CD4-positive, alpha-beta T cell (primary cell): Measurements from ENCODE around the gene ONECUT1. TPM values are rescaled to one million over a fixed set of nuclear protein-coding genes. Genes with fewer than 3 reads are reported as not detected.

ENCODE experiments used
- ATAC-seq: fragments of 200-7000 bp; cut with Tn5 transposase; one replicate; pipeline ENCODE4 v1.10.0; 2022; ENCODE audit warnings: mild to moderate bottlenecking; ENCODE audit not compliant: poor library complexity
- CTCF ChIA-PET: fragments of 350-600 bp; sonication (Branson Sonifier 250); formaldehyde crosslinking; loops from one replicate; lab custom pipeline; 2021; ENCODE audit warnings: antibody characterized with exemption, inconsistent platforms; lab: Charles Lee
- POLR2A ChIA-PET: fragments of 350-600 bp; sonication (Branson Sonifier 250); formaldehyde crosslinking; loops from one replicate; lab custom pipeline; 2021; ENCODE audit warnings: antibody characterized with exemption, inconsistent platforms; lab: Charles Lee
- DNase-seq, 14 experiments: peaks; one replicate each; pipeline ENCODE4 v3.0.0-alpha.2; 2013 to 2020; ENCODE audit warnings: mixed read lengths in 2 of 14
- H3K27ac ChIP-seq, 2 donors: one replicate each; pipeline versions ENCODE4 v1.5.1 to v1.7.0; 2013; ENCODE audit warnings: low read length in 2 of 2, low read depth in 1 of 2, mild to moderate bottlenecking in 1 of 2
- H3K27me3 ChIP-seq, 2 experiments: 1 replicate in 1 of 2; 2 replicates in 1 of 2; pipeline versions ENCODE4 v1.6.1 to v1.7.0; 2013; ENCODE audit warnings: low read length in 2 of 2, control low read depth in 1 of 2, mild to moderate bottlenecking in 1 of 2, moderate library complexity in 1 of 2; ENCODE audit not compliant: insufficient read depth in 2 of 2, control insufficient read depth in 1 of 2
- H3K36me3 ChIP-seq: one replicate; pipeline ENCODE4 v1.6.1; 2013; ENCODE audit warnings: low read length, control low read depth; ENCODE audit not compliant: insufficient read depth
- H3K4me1 ChIP-seq: one replicate; pipeline ENCODE4 v1.6.1; 2013; ENCODE audit warnings: low read length, control low read depth; ENCODE audit not compliant: insufficient read depth
- H3K4me3 ChIP-seq: one replicate; pipeline ENCODE4 v1.5.1; 2013; ENCODE audit warnings: mild to moderate bottlenecking, low read length, moderate library complexity
- H3K9me3 ChIP-seq, 2 experiments: 1 replicate in 1 of 2; 2 replicates in 1 of 2; pipeline versions ENCODE4 v1.6.1 to v1.7.0; 2013; ENCODE audit warnings: low read length in 2 of 2, mild to moderate bottlenecking in 2 of 2, control low read depth in 1 of 2, moderate library complexity in 1 of 2; ENCODE audit not compliant: control insufficient read depth in 1 of 2, insufficient read depth in 1 of 2
- H3K27ac Mint-ChIP-seq: one replicate; pipeline ENCODE4 v1.8.0; 2020; ENCODE audit warnings: mixed read lengths
- H3K27me3 Mint-ChIP-seq: one replicate; pipeline ENCODE4 v1.8.0; 2021; ENCODE audit warnings: mixed read lengths
- H3K36me3 Mint-ChIP-seq: one replicate; pipeline ENCODE4 v1.8.0; 2021; ENCODE audit warnings: low read depth, mixed read lengths
- H3K4me1 Mint-ChIP-seq: one replicate; pipeline ENCODE4 v1.8.0; 2021; ENCODE audit warnings: low read depth, mixed read lengths
- H3K4me3 Mint-ChIP-seq: one replicate; pipeline ENCODE4 v1.8.0; 2020; ENCODE audit warnings: mild to moderate bottlenecking, mixed read lengths
- H3K9me3 Mint-ChIP-seq: one replicate; pipeline ENCODE4 v1.8.0; 2020; ENCODE audit warnings: mixed read lengths
- intact Hi-C, 2 experiments: fragments of 100-400 bp; cut with DNase I in 1 of 2; cut with micrococcal nuclease in 1 of 2; formaldehyde crosslinking; loops; one replicate each; pipeline versions ENCODE4 v1.15.1 to v1.9.0; 2023 to 2025; cut with DNase I, micrococcal nuclease
- total RNA-seq, 174 experiments: library from RNA in 2 of 174; stranded (reverse) in 2 of 174; gene quantifications; one replicate each; pipeline ENCODE4 v1.2.3 and lab custom pipeline; 2021 to 2026
- TF ChIP-seq, protein P1 (sequence below): fragments of 200-600 bp; IDR thresholded peaks from one replicate; pipeline ENCODE4 v1.8.0; 2022; ENCODE audit warnings: antibody characterized with exemption, mild to moderate bottlenecking

Gene ONECUT1
- total RNA-seq, 2 experiments from 2014 or later, result not detected

DNA sequence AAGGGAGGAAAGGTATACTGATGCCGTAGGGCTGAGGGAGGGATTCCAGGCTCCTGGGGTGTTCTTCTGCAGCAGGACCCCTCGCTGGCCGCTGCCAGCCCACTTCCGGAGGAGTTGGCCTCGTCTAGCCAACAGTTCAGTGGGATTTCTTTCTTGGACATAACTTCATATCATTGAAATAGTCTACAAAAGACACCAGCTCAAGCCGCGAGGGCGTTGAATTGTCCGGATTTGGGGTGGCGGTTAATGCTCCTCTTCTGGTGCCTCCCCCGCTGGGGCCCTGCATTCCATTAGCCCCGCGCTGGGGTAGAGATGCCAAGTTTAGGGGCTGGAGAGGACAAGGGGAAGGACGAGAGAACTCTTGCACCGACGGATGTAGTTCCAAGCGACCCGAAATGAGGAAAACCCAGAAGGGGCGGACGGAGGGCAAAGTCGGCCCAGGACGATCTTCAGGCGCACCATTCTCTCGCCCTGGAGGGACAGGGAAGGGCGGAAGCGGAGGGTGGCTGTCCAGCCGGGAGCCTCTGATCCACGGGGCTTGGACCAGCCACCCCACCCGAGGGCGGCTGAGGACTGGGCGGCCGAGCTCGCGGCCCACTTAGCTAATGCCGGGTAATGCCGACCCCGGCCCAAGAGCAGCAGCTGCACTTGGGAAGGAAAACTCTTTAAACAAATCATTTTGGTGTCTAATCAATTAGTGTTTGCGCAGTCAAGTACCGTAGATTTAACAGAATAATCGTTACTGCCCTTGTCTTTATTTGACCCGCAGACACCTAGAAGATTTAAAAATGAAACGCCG lies 4.7 kb upstream of the ONECUT1 start:
- Mint-ChIP-seq H3K27me3 (peaks cover 96% of the 10 kb centered on the region), H3K36me3 (no peaks in the 10 kb centered on the region), H3K4me1 (peaks cover 34% of the 10 kb centered on the region), H3K9me3 (no peaks in the 10 kb centered on the region), H3K4me3 (no peak overlapping the region), H3K27ac (no peak overlapping the region)
- intact Hi-C loops, result no loop called here
- H3K27ac ChIP-seq, result no peak overlapping the region
- ChIA-PET POLR2A (no interaction called here), CTCF (no interaction called here)
- DNase-seq, result no peak
- ATAC-seq, result no peak
- no peak overlapping the region for H3K4me3 ChIP-seq
- TF ChIP-seq, protein P1, sequence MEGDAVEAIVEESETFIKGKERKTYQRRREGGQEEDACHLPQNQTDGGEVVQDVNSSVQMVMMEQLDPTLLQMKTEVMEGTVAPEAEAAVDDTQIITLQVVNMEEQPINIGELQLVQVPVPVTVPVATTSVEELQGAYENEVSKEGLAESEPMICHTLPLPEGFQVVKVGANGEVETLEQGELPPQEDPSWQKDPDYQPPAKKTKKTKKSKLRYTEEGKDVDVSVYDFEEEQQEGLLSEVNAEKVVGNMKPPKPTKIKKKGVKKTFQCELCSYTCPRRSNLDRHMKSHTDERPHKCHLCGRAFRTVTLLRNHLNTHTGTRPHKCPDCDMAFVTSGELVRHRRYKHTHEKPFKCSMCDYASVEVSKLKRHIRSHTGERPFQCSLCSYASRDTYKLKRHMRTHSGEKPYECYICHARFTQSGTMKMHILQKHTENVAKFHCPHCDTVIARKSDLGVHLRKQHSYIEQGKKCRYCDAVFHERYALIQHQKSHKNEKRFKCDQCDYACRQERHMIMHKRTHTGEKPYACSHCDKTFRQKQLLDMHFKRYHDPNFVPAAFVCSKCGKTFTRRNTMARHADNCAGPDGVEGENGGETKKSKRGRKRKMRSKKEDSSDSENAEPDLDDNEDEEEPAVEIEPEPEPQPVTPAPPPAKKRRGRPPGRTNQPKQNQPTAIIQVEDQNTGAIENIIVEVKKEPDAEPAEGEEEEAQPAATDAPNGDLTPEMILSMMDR, result no peak
- peaks cover 42% of the 10 kb centered on the region for H3K4me1 ChIP-seq
- peaks cover 0 to 52% of the 10 kb centered on the region in 2 experiments for H3K9me3 ChIP-seq
- no peaks in the 10 kb centered on the region for H3K36me3 ChIP-seq
- H3K27me3 ChIP-seq, result peaks cover 90 to 91% of the 10 kb centered on the region in 2 experiments

GRCh38 chr15:52791776-52792175 lies 1.6 kb upstream of the ONECUT1 start:
- Mint-ChIP-seq H3K9me3 (no peaks in the 10 kb centered on the region), H3K4me3 (peak overlapping the region; percentile 58), H3K27ac (no peak overlapping the region), H3K4me1 (peaks cover 21% of the 10 kb centered on the region), H3K36me3 (no peaks in the 10 kb centered on the region), H3K27me3 (peaks cover 95% of the 10 kb centered on the region)
- intact Hi-C loops, result no loop called here
- H3K9me3 ChIP-seq, result peaks cover 0 to 61% of the 10 kb centered on the region in 2 experiments
- TF ChIP-seq, protein P1, result no peak
- no peak for DNase-seq
- ATAC-seq, result no peak
- ChIA-PET POLR2A (interaction anchor here (1.0 kb wide), 1 partner anchor 13 kb away, joined by 3 read pairs; no protein-coding TSS in a partner anchor), CTCF (interaction anchor here (1.2 kb wide), 1 partner anchor 12 kb away, joined by 3 read pairs; no protein-coding TSS in a partner anchor)
- H3K27ac ChIP-seq, result no peak overlapping the region
- H3K36me3 ChIP-seq, result no peaks in the 10 kb centered on the region
- H3K4me3 ChIP-seq, result no peak overlapping the region
- H3K4me1 ChIP-seq, result peaks cover 50% of the 10 kb centered on the region
- H3K27me3 ChIP-seq, result peaks cover 85 to 89% of the 10 kb centered on the region in 2 experiments

DNA sequence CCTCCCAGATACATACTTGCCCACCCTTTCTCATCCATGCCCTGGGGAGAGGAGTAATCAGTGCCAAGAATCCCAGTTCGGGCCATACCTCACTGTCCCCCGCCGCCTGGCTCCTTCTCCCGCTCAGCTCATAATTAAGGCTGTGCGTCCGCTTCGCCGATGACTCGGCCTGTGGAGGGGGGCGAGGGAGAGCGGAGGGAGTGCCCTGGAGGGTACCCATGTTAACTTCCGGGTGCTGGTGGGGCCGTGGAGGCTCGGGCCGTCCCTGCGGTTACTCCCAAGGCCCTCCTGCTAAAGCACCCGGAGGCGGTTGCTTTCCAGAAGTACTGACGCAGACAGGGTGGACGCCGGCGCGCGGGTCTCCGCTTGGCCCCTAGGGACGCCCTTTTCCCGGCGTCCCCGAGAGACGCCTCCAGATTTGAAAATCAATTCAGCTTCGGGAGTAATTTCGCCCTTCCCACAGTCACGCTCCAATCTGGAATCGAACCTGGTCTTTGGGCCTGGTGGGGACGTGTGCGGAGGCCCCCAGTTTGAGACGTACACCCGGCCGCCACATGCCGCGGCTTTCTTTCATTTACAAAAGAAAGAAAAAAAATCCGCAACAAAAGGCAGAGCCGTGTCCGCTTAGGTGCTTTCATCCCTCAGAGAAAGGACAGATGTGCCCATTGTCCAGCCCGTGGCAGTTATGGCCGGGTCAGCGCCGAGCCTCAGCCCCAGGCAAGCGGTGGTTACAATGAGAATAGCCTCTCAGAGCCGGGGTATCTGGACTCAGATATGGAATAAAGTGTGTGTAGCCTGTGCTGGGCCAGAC lies 1.0 kb upstream of the ONECUT1 start:
- CTCF ChIA-PET, result interaction anchor here (1.2 kb wide), 1 partner anchor 11 kb away, joined by 3 read pairs; no protein-coding TSS in a partner anchor
- peaks cover 95% of the 10 kb centered on the region for H3K27me3 Mint-ChIP-seq
- H3K36me3 ChIP-seq, result no peaks in the 10 kb centered on the region
- intact Hi-C loops, result no loop called here
- peak; percentile 41 for ATAC-seq
- H3K9me3 ChIP-seq, result peaks cover 0 to 63% of the 10 kb centered on the region in 2 experiments
- peaks cover 50% of the 10 kb centered on the region for H3K4me1 ChIP-seq
- H3K4me3 Mint-ChIP-seq, result peak overlapping the region; percentile 58
- H3K4me3 ChIP-seq, result peak overlapping the region; percentile 45
- no peak overlapping the region for H3K27ac ChIP-seq
- DNase-seq, result peak in 1 of 14 experiments; percentile 20
- H3K9me3 Mint-ChIP-seq, result no peaks in the 10 kb centered on the region
- H3K27me3 ChIP-seq, result peaks cover 85 to 89% of the 10 kb centered on the region in 2 experiments
- TF ChIP-seq, protein P1, result no peak
- H3K27ac Mint-ChIP-seq, result no peak overlapping the region
- H3K36me3 Mint-ChIP-seq, result no peaks in the 10 kb centered on the region
- POLR2A ChIA-PET, result no interaction called here
- H3K4me1 Mint-ChIP-seq, result peaks cover 23% of the 10 kb centered on the region
